Endodermal cell (in vitro differentiated cells): Measurements from ENCODE around the gene TBRG4. TPM values are rescaled to one million over a fixed set of nuclear protein-coding genes. Genes with fewer than 3 reads are reported as not detected.

Experiments
- DNase-seq: peaks from one replicate; pipeline ENCODE4 v3.0.0-alpha.2; 2017
- H3K27ac ChIP-seq: 2 replicates; pipeline ENCODE4 v1.5.1; 2013; ENCODE audit warnings: mild to moderate bottlenecking, low read depth, low read length, moderate library complexity
- H3K27me3 ChIP-seq: 2 replicates; pipeline ENCODE4 v1.6.1; 2013; ENCODE audit warnings: mild to moderate bottlenecking, low read length, moderate library complexity; ENCODE audit not compliant: insufficient read depth, control insufficient read depth, poor library complexity, severe bottlenecking
- H3K36me3 ChIP-seq: 2 replicates; pipeline ENCODE4 v1.7.0; 2013; ENCODE audit warnings: mild to moderate bottlenecking, low read length, moderate library complexity; ENCODE audit not compliant: control insufficient read depth, insufficient read depth
- H3K4me1 ChIP-seq: one replicate; pipeline ENCODE4 v1.7.0; 2013; ENCODE audit warnings: low read length; ENCODE audit not compliant: control insufficient read depth, insufficient read depth
- H3K4me3 ChIP-seq: 2 replicates; pipeline ENCODE4 v1.5.1; 2013; ENCODE audit warnings: mild to moderate bottlenecking, low read length, moderate library complexity
- H3K9ac ChIP-seq: 2 replicates; pipeline ENCODE4 v1.6.1; 2013; ENCODE audit warnings: mild to moderate bottlenecking, low read length, moderate library complexity; ENCODE audit not compliant: poor library complexity, severe bottlenecking; ENCODE audit errors: extremely low read depth
- H3K9me3 ChIP-seq: 2 replicates; pipeline ENCODE4 v1.6.1; 2013; ENCODE audit warnings: mild to moderate bottlenecking, low read length, moderate library complexity; ENCODE audit not compliant: control insufficient read depth
- H3K27ac Mint-ChIP-seq: 2 replicates; pipeline ENCODE4 v1.8.0; 2020; ENCODE audit warnings: mixed read lengths
- H3K27me3 Mint-ChIP-seq: 2 replicates; pipeline ENCODE4 v1.8.0; 2021; ENCODE audit warnings: mild to moderate bottlenecking, mixed read lengths; ENCODE audit not compliant: insufficient read depth
- H3K36me3 Mint-ChIP-seq: 2 replicates; pipeline ENCODE4 v1.8.0; 2020; ENCODE audit warnings: low read depth, mixed read lengths
- H3K4me1 Mint-ChIP-seq: 2 replicates; pipeline ENCODE4 v1.8.0; 2020; ENCODE audit warnings: mixed read lengths
- H3K4me3 Mint-ChIP-seq: 2 replicates; pipeline ENCODE4 v1.8.0; 2020; ENCODE audit warnings: mild to moderate bottlenecking, moderate library complexity, mixed read lengths
- H3K9me3 Mint-ChIP-seq: 2 replicates; pipeline ENCODE4 v1.8.0; 2020; ENCODE audit warnings: mild to moderate bottlenecking, mixed read lengths
- WGBS, 2 experiments: methylation state at CpG; one replicate each; pipeline versions ENCODE4 v1.1.5 to v1.1.7; 2013; ENCODE audit warnings: missing lambda C conversion rate in 2 of 2, mixed read lengths in 1 of 2; ENCODE audit not compliant: insufficient coverage in 1 of 2, insufficient read length in 1 of 2; 5-methylcytosine and 5-hydroxymethylcytosine counted together
- total RNA-seq, 2 donors: library from RNA; stranded (reverse); fragmentation: NEBNext Ultra II Directional in 1 of 2; extraction: Animal tissue kit (Norgen Biotek cat#: 25700) in 1 of 2; gene quantifications; 2 replicates in 1 of 2; 3 replicates in 1 of 2; pipeline ENCODE4 v1.2.1, GENCODE V29; 2021
- TF ChIP-seq, protein P1 (sequence below): fragments of 200-600 bp; sonication (generic); conservative IDR thresholded peaks from 2 replicates; pipeline ENCODE4 v1.5.0; 2021; ENCODE audit warnings: antibody characterized with exemption, mild to moderate bottlenecking

The TBRG4 gene
- total RNA-seq, 2 donors from 2014 or later: 66.7 to 95.9 TPM

DNA sequence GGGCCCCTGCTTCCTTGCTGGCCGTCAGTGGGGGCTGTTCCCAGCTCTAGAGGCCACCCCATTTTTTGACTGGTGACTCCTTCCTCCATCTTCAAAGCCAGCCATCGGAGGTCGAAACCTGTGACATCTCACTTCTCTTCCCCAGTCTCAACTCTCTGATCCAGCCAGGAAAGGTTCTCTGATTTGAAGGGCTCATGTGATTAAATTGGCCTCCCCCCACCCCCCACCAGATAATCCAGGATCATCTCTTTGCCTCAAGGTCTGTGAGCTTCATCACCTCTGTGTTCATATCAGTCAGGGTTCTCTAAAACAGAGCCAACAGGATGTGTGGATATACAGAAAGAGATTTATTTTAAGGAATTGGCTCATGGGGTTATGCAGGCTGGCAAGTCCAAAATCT, 40.5 kb upstream of the TBRG4 start:
- no peak overlapping the region for H3K9ac ChIP-seq
- H3K4me1 ChIP-seq: no peaks in the 10 kb centered on the region
- Mint-ChIP-seq H3K27ac (no peak overlapping the region), H3K36me3 (no peaks in the 10 kb centered on the region), H3K4me1 (no peaks in the 10 kb centered on the region), H3K4me3 (no peak overlapping the region), H3K27me3 (peaks cover 12% of the 10 kb centered on the region), H3K9me3 (no peaks in the 10 kb centered on the region)
- TF ChIP-seq, protein P1, sequence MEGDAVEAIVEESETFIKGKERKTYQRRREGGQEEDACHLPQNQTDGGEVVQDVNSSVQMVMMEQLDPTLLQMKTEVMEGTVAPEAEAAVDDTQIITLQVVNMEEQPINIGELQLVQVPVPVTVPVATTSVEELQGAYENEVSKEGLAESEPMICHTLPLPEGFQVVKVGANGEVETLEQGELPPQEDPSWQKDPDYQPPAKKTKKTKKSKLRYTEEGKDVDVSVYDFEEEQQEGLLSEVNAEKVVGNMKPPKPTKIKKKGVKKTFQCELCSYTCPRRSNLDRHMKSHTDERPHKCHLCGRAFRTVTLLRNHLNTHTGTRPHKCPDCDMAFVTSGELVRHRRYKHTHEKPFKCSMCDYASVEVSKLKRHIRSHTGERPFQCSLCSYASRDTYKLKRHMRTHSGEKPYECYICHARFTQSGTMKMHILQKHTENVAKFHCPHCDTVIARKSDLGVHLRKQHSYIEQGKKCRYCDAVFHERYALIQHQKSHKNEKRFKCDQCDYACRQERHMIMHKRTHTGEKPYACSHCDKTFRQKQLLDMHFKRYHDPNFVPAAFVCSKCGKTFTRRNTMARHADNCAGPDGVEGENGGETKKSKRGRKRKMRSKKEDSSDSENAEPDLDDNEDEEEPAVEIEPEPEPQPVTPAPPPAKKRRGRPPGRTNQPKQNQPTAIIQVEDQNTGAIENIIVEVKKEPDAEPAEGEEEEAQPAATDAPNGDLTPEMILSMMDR: no peak
- peaks cover 9% of the 10 kb centered on the region for H3K27me3 ChIP-seq
- no peaks in the 10 kb centered on the region for H3K9me3 ChIP-seq
- WGBS, 2 experiments: 69 to 86% methylated on average over 1 to 3 of the region's 3 CpGs
- peak; percentile 39 for DNase-seq
- H3K27ac ChIP-seq: no peak overlapping the region
- no peaks in the 10 kb centered on the region for H3K36me3 ChIP-seq
- H3K4me3 ChIP-seq: no peak overlapping the region

DNA sequence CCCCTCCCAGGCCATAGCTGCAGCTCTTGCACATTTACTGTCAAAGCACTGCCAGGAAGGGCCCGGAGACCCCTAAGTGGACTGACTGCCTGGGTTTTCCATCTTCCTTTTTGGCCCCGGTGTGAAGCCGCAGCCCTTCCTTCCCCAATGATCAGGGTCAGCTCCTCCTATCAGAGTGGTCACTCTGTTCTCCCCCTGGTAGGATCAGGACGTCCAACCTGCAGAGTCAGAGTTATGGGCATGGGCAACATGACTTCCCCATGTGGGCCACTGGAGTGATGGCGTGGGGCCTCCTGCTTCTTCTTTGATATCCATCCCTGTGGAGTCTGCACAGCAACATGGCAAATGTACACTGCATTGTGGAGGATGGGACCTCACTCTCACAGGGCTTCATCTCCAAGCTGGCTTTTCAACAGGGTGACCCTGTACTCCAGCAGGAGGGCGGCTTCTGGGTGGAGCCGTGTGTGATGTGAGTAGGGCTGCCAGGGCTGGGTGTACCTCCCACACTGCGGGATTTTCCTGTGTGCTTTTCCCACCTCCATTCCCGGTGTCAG, 39.7 kb upstream of the TBRG4 start:
- Histone ChIP-seq H3K9me3 (no peaks in the 10 kb centered on the region), H3K4me3 (no peak overlapping the region), H3K9ac (no peak overlapping the region), H3K27ac (no peak overlapping the region), H3K4me1 (no peaks in the 10 kb centered on the region), H3K27me3 (peaks cover 1% of the 10 kb centered on the region), H3K36me3 (no peaks in the 10 kb centered on the region)
- Mint-ChIP-seq H3K36me3 (no peaks in the 10 kb centered on the region), H3K4me3 (no peak overlapping the region), H3K4me1 (no peaks in the 10 kb centered on the region), H3K9me3 (no peaks in the 10 kb centered on the region), H3K27me3 (peaks cover 5% of the 10 kb centered on the region), H3K27ac (no peak overlapping the region)
- WGBS, 2 experiments: 84 to 90% methylated on average over 3 to 9 of the region's 9 CpGs
- TF ChIP-seq, protein P1: no peak
- peak; percentile 27 for DNase-seq

DNA sequence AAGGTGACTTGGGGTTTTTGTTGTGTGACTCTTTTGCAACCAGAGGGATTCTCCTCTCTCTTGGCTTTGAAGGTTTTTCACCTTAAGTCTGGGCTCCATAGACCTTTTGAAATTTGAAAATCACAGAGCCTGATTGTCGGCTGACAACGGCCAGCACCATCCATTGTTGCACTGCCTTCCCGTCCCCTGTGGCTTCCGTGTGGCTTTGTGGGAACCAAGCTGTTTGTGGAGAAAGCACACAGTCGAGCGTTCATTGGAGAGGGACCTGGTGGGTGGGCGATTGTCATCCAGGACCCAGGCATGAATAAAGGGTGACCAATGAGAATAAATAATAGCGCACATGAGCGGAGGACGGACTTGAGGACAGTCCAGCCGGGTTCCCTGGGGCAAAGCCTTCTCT, 38.7 kb upstream of the TBRG4 start:
- Histone ChIP-seq H3K9me3 (no peaks in the 10 kb centered on the region), H3K4me1 (no peaks in the 10 kb centered on the region), H3K36me3 (no peaks in the 10 kb centered on the region), H3K27me3 (no peaks in the 10 kb centered on the region), H3K27ac (no peak overlapping the region), H3K9ac (no peak overlapping the region), H3K4me3 (no peak overlapping the region)
- TF ChIP-seq, protein P1: no peak
- 88 to 91% methylated on average over 7 to 11 of the region's 11 CpGs for WGBS, 2 experiments
- H3K4me1 Mint-ChIP-seq: no peaks in the 10 kb centered on the region
- peaks cover 2% of the 10 kb centered on the region for H3K27me3 Mint-ChIP-seq
- no peaks in the 10 kb centered on the region for H3K9me3 Mint-ChIP-seq
- no peaks in the 10 kb centered on the region for H3K36me3 Mint-ChIP-seq
- no peak overlapping the region for H3K27ac Mint-ChIP-seq
- peak; percentile 23 for DNase-seq
- H3K4me3 Mint-ChIP-seq: no peak overlapping the region
